Stimulated activated naive CD8-positive, alpha-beta T cell treated with anti-CD3 and anti-CD28 coated beads, Interleukin-15, Interleukin-2, amounts not matched to agents 100 U/mL and 50 U/mL, for 24 hours (primary cell): ENCODE results near the gene SDHB.

Experiments used
- ATAC-seq: fragments of 150-1000 bp; cut with Tn5 transposase; one replicate; pipeline ENCODE4 v1.10.0; 2021
- DNase-seq: peaks from one replicate; pipeline ENCODE4 v3.0.0; 2021

Gene SDHB

DNA sequence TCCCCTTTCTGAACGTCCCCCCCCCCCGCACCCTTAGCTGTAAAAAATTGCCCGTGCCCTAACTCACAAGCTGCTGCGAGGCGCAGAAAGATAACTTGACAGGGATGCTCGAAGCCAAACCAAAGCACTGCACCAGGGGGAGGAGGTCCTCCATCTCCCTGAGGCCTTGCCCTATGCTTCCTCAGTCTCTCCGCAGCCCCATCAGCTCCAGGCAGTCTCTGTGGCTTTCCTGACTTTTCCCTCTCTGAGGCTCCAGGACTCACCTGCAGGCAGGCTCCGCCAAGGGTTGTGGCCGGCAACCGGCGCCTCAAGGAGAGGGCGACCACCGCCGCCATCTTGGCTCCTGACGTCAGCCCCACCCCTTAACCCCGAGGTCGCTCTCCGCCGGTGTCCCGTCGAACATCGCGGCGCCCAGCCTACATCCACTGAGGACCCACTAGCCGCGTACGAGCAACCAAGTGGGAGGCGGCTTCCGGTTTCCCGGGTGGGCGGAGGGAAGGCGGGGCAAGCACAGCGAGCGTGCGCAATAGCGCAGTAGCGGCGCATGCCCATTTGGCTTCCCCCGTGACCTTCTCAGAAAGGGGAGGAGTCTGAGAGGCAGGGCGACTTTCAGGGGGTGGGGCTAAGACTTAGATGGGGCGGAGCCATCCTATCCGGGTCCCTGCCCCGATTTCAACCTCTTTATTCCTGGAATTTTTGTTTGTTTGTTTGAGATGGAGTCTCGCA, at the start of gene SDHB:
Gene SDHB (minus strand): TSS at position 348 of the 726 bp plus-strand sequence. CDS start 13 bp downstream, at position 335.
- ATAC-seq (peak; percentile 100), DNase-seq (peak; percentile 99)

DNA sequence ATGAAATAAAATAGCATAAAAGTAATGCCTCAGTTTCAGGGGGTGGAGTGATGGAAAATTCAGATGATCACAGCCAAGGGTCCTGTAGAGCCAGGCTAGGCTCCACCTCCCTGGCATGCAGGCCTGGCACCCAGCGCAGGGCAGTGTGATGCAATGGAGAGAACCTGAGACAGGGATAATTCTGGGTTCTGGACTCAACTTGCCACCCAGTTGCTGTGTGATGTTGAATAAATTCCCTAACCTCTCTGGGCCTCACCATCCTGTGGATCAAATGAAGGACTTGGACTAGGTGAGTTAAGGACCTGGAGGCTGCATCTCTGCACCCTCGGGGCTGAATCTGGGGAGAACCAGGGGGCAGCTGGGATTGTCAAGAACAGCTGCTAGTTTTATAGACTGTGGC, 48.4 kb upstream of the SDHB start:
- DNase-seq (no peak), ATAC-seq (no peak)

DNA sequence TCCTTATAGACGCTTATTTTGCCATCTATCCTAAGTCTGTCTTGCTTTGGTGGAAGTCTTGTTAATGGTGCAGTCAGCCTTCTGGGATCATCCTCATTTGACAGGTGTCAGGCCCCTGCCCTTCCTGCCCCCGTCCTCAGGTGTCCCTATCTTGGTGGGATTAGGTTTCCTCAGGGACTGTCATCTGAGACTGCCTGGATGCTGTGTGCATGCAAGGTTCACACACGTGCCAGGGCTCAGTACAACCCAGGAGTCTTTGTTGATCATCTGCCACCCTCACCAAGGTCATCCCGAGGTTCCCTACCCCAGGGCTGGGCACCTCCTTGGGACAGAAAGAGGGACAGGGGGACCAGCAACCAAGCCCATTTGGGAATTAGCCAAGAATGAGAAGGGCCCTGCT, 47.4 kb upstream of the SDHB start:
- DNase-seq, result no peak
- no peak for ATAC-seq

DNA sequence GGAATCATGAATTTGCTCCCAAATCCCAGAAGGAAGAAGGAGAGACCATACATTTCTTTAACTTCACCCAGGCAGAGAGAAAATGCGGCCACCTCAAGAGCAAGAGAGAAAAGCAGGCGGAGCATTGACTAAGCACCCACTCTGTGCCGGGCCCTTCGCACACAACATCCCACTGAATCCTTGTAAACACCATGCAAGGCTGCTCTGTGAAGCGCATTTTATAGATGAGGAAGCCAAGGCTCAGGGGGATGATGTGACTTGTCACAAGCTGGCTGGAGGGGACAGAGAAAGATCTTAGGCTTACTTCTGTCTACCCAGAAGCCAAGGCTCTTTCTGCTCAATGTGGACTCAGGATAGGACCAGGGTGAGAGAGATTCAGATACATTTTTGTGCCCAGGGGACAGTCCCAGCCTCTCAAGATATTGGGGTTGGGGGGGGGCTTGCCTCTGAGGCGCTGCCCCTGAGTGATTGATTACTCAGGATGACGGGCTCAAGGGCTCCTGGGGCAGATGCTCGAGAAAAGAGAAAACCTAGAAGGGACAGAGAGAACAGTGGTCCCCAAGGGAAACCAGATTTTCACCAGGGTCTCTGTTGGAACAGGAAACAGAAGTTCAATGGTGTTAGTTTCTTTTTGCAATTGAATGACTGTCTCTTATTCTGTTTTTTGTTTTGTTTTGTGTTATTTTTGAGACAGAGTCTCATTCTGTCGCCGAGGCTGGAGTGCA, 45.9 kb upstream of the SDHB start:
- DNase-seq (no peak), ATAC-seq (no peak)

DNA sequence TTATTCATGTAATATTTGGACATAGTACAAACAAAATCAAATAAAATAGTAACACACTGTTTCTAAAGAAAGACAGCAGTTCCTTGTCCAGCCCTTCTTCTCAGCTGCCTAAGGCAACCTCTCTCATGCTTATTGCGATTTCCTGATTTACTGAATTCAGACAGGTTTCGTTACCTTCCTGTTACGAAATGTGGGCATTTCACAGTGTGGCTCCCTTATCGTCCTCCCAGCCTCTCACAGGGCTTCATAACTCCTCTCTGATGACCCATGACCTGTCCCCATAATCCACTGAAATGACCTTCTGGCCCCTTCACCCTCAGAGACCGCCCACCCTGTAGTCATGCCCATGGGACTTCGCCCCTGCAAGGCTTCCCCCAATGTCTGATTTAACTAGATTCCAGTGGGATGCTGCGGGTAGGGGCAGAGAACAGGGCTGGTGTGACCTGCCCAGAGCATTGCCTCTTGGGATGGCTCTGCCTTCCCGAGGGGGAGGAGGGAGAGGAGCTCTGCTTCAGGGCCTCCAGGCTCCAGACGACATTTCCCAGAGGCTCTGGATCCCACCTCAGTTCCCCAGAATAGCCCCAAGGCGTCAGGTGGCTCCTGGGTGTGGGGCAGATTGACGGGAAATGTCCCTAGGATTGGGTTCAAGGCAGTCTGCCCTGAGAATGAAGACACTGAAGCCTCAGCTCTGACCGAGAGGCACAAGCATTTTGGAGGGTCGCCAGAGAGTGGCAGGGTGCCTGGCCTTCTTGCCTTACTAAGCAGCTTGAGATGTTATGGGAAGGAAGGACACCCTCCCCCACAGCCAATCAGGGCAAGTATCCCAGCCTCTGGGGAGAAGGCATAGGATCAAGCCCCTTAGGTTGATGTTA, 44.9 kb upstream of the SDHB start:
- DNase-seq (no peak), ATAC-seq (no peak)

DNA sequence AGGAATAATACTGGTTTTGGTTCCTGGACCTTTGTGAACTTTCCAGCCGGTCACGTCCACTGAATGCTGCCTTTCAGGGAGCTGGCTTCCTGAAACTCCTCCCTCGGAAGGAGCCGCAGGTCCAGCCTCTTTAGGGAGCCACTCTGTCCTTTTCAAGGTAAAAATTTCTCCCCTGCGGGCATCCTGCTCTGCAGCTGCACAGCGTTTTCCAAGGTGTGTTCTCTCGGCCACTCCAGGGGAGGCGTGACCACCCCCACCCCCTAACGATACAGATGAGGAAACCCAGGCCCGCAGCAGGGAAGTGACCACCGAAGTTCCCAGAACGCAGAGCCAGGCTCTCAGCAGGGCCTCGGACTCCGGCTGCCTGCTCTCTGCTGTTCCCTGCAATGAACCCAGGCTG, 44.0 kb upstream of the SDHB start:
- no peak for DNase-seq
- ATAC-seq, result no peak

DNA sequence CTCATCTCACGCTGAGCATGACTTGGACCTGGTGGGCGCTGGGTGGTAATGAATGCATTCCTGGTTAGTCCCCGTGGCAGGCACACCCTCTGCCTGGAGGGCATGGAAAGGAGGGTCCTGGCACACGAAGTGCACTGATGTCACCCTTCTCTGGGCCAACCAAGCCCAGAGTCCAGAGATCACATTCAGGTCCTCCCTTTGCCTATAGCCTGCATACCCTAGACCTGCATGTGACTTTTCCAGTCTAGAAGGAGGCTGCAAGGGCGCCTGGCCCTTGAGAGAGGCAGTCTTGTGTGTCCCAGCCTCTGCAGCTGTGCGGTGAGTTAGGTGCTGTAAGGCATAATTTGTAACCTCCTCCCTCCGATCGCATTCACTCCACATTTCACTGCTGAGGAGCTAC, 43.3 kb upstream of the SDHB start:
- ATAC-seq (no peak), DNase-seq (no peak)

DNA sequence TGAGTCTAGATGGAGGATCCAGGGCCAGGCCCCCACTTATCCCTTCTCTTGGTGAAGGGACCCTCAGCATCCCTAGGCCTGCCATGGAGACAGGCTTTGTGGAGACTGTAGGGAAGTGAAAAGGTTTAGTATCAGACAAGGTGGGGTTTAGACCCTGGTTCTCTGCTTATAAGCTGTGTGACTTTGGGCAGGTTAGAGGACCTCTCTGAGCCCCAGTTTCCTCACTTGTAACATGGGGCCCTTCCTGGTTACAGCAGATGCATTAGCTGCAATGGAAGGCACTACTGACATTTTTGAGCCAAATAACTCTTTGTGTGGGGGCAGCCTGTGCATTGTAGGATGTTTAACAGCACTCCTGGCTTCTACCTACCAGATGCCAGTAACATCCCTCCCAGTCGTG, 42.8 kb upstream of the SDHB start:
- DNase-seq (no peak), ATAC-seq (no peak)

DNA sequence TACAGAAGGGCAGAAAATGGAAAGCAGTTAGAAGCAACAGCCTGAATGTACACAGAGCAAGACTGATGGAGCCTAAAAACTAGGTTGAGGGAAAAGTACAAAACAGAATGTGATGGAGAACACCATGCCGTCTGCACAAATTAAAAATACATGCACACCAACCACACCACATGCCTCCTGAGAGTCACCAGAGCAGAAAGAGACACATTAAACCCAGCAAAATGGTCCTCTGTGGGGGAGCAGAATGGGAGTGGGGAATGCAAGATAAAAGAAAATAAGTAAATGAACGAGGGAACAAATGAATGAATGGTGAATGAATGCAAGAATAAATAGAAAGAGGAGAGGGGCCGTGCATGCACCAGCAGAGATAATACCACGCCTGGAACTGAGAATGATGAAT, 41.3 kb upstream of the SDHB start:
- no peak for ATAC-seq

DNA sequence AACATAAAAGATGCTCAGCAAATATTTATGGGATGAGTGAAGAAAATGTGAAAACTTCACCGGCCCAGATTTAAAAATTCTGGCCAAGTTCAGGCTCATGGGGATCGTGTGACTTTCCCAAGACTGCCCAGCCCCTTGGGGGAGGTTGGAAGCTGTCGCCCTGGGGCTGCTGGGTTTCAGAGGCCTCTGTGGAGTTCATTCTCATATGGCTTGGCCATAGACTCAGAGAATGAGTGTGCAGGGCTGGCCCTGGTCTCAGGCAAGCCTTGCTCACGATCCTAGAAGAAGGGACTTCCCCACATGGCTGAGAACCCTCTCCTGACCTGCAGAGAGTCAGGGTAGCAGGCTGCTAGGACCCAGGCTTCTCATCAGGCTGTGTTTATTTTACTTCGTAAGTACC, 40.8 kb upstream of the SDHB start:
- no peak for DNase-seq
- ATAC-seq, result no peak

More for the DNA sequence above, 41.3 kb upstream of the SDHB start:
- no peak for DNase-seq

DNA sequence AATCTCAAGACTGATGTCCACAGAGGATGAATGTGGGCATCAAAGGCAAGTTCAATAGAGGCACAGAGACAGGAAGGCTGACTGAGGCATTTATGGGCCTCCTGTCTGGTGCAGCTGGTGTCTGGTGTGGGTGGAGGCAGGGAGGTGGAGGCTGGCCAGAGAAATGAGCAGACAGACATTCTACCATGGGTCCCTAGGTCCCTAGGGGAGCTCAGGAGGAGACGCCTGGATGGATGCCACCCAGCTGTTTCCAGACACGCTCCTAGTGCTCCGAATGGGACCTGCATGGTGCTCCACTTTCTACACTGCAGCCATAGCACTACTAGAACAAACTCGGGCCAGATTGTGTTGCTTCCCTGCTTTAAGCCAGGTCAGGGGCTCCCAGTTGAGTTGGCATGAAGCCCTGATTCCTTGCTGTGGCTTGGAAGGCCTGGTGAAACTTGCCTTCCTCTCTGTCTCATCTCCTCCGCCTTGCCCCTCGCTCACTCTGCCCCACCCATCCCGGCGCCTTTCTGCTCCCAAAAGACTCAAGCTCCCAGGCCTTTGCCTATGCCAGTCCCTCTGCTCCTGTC, 40.1 kb upstream of the SDHB start:
- ATAC-seq (no peak), DNase-seq (no peak)

DNA sequence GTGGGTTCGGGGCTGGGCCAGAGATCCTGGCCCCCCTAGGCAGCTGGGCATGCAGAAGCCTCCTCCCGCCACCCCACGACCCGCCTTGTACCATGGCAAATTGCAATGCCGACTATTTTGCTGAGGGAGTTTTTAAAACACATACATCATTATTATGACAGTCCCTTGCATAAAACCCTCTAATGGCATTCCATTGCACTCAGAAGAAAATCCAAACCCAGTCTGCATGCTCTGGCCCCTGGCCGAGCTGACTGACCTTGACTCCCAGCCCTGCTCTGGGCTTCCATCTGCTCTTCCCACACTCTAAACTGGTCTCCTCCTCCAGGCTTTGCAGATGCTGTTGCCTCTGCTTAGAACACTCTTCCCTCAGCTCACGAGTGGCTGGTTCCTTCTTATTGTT, 37.4 kb upstream of the SDHB start:
- no peak for DNase-seq
- ATAC-seq, result no peak

DNA sequence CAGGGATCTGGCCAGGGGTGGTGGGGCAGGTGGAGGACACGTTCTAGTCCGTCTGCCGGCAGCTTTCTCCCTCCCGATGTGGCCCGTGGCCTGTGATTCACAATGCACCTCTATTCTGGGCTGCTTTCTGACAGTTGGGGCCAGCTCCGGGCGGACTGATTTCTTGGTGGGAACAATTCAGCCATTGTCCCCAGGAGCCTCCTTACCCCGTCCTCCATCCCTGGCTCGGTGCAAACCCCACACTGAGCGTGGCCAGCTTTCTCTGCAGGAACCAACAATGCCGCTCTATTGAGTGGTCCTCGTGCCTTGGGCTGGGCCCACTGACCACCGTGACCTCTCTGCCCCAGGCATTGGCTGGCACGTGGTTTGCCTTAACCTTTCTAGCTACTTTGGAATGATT, 35.7 kb upstream of the SDHB start:
- DNase-seq (no peak), ATAC-seq (no peak)

DNA sequence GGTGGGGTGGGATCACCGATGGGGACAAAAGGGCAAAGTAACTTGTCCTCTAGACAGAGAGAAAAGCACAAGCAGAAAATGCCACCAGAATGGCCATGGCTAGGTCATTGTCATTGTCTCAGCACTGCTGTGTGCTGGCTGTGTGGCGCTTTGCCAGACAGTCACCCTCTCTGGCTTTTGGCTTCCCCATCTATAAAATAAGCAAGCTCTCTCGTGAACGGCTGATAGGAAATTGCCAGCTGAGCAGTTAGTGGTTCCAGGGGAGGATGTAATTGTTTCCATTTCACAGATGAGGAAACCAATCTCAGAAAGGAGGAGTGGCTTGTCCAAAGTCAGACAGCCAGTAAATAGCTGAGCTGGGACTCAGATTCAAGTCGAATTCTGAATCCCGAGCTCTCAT, 32.9 kb upstream of the SDHB start:
- ATAC-seq (no peak), DNase-seq (no peak)

DNA sequence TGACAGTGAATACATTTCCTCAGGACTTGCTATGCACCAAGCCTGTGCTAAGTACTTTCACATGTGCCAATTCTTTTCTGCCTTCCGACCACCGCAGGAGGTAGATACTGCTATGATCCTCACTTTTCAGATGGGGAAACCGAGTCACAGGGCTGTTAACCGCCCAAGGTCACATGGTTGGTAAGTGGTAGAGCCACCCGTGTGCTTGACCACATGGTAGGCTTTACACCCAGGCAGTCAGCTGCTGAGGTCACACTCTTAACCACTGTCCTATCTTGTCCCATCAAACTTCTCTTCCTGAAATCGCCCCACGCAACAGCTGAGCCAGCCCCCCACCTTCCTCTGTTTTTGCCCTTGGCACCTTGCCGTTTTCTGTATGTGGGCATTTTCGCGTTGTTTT, 31.0 kb upstream of the SDHB start:
- ATAC-seq (no peak), DNase-seq (no peak)

DNA sequence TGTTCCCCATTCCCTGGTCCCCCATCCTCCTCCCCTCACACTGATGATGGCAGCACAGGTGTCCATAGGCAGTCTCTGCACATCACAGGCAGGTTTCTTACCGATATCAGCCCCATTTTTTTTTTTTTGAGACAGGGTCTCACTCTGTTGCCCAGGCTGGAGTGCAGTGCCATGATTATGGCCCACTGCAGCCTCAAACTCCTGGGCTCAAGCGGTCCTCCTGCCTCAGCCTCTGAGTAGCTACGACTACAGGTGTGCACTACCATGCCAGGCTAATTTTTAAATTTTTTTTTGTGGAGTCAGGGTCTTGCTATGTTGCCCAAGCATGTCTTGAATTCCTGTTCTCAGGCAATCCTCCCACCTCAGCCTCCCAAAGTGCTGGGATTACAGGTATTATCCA, 28.9 kb upstream of the SDHB start:
- ATAC-seq (no peak), DNase-seq (no peak)

DNA sequence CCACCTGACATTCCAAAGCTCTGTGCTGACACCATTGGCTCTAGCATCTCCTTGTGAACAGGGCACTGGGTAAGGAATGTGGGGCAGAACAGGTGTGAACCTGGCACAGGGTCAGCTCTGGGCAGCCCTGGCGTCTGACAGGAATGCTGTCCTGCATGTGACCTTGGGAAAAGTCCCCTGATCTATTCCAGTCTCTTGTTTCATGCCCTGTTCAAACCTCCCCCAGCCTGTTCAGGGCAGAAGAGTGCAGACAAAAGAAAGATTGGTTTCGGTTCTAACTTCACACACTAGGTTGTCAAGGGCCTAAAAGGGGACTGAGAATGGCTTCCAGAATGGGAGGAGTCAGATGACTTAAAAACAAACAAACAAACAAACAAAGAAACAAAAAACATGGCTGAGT, 27.6 kb upstream of the SDHB start:
- ATAC-seq, result no peak
- DNase-seq, result no peak

DNA sequence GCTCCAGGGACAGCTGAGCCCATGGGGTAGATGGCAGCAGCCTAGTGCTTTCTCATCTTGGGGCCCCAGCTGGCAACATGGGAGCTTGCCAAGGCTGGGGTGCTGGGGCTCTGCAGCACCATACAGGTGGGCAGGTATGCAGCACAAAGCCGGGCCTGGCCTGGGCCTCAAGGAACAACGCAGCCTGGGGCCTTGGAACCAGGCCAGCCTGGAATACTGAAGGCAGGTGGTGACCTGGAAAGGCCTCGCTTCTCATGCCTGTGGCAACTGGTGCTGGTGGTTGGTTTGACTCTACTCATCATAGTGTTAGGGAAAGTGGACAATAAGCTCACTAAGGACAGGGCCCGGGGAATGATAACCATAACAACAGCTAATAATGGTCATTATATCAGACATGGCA, 27.0 kb upstream of the SDHB start:
- DNase-seq (no peak), ATAC-seq (no peak)

DNA sequence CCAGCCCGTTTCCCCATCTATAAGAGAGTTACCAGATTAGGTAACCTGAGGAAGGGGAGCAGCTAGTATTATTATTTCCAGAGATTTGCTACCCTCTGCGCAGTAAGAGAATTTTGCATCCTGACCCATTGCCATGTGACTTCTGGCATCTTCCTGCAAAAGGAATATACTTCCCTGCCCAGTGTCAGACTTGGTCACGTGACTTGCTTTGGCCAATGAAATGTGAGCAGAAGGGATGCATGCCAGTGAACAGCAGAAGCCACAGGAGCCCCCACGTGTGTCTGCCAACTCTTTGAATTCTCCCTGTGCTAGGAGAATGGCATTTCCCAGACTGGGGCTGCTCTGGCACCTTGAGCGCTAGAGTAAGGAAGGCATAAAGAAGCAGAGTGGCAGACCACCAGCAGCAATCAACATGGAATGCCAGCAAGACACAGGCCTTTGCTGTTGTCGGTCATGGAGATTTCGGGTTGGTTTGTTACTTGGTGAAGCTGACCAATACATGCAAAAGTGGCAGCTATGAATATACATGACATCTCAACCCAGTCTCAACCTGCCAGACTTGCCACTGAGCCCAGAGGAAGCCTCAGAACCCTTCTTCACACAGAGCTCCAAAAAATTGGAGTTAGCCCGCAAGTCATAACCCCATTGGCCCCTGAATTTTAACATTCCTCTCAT, 26.4 kb upstream of the SDHB start:
- DNase-seq, result no peak
- no peak for ATAC-seq

DNA sequence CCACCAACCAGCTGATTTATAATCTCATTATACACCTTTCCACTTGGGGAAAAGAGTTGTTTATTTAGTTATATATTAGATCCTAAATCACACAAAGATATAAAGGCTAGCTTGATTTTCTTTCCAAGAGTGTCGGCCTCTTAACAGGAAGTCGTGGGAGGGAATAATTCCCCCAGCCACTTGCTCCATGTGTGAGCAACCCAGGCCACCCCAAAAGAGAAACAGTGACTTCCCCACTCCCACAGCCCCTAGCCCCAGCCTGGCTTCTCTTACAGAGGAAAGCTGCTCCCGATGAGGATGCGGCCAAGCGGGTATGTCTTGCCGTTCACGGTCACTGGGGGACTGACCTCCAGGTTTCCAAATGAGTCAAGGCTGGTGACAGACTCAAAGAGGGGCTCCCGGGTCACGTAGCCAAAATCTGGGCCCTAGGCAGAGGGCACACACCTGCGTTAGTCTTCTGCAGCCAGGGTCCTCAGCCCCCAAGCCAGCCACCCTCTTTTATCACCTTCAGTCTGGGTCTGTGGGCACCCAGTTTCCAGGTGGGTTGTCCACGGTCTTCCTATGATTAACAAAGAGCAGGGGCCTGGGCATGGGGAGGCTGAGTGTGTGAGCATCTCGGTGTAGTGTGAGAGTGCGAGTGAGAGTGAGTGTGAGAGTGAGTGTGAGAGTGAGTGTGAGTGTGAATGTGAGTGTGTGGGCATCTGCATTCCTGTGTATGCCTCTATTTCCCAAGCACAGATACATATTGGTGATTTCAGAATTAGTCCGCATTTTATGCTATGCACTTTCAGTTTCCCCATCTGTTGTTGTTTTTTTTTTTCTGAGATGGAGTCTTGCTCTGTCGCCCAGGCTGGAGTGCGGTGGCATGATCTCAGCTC, 25.4 kb upstream of the SDHB start:
- no peak for ATAC-seq
- no peak for DNase-seq
